Esophagus muscularis mucosa (tissue), 4 donors: ENCODE results near the gene NR1H3.

Experiments used
- EP300 ChIP-seq: sonication (generic); formaldehyde crosslinking; IDR thresholded peaks from one replicate; pipeline ENCODE4 v1.6.1; 2017; ENCODE audit warnings: antibody characterized with exemption
- POLR2A ChIP-seq: fragments of 450-650 bp; IDR thresholded peaks from one replicate; pipeline ENCODE4 v1.6.1; 2017; ENCODE audit warnings: antibody characterized with exemption, moderate library complexity, mild to moderate bottlenecking, low read depth
- POLR2AphosphoS5 ChIP-seq, 2 donors: sonication (generic); formaldehyde crosslinking; IDR thresholded peaks; one replicate each; pipeline ENCODE4 v1.6.1; 2017; ENCODE audit warnings: antibody characterized with exemption in 2 of 2
- TF ChIP-seq, protein P1 (sequence below), 3 experiments: fragments of 200-600 bp in 2 of 3; fragments of 450-650 bp in 1 of 3; sonication (generic) in 2 of 3; IDR thresholded peaks; one replicate each; pipeline ENCODE4 v1.5.1; 2017 to 2019; ENCODE audit warnings: antibody characterized with exemption in 3 of 3, mild to moderate bottlenecking in 2 of 3, moderate library complexity in 1 of 3

DNA sequence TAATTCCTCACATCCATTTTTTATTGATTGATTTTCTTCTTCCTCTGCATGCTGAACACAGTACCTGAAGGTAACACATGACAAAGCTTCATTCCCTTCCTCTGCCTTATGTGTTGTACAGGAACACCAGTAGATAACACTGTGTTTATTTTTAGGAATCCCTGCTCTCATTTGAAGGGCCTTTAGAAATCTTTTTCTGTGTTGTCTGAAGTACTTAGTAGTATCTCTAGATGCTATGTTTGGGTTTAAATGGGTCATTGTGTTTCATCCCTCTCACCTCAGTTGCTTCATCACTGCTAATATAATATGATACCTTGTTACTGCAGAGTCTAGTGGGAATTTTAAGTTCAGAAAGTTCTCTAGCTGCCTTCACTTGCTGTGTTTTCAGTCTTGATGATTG, 22.3 kb downstream of the NR1H3 start:
- TF ChIP-seq, protein P1, sequence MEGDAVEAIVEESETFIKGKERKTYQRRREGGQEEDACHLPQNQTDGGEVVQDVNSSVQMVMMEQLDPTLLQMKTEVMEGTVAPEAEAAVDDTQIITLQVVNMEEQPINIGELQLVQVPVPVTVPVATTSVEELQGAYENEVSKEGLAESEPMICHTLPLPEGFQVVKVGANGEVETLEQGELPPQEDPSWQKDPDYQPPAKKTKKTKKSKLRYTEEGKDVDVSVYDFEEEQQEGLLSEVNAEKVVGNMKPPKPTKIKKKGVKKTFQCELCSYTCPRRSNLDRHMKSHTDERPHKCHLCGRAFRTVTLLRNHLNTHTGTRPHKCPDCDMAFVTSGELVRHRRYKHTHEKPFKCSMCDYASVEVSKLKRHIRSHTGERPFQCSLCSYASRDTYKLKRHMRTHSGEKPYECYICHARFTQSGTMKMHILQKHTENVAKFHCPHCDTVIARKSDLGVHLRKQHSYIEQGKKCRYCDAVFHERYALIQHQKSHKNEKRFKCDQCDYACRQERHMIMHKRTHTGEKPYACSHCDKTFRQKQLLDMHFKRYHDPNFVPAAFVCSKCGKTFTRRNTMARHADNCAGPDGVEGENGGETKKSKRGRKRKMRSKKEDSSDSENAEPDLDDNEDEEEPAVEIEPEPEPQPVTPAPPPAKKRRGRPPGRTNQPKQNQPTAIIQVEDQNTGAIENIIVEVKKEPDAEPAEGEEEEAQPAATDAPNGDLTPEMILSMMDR (IDR thresholded peaks at IDR 0.05), result no peak
- TF ChIP-seq EP300 (no peak), POLR2AphosphoS5 (IDR thresholded peaks at IDR 0.05) (no peak), POLR2A (no peak)
